Activated CD4-positive, CD25-positive, alpha-beta regulatory T cell treated with anti-CD3 and anti-CD28 coated beads, Interleukin-2, amount 50 U/mL, for 72 hours (primary cell): Measurements from ENCODE around the gene SAMD3.
A peak's percentile ranks its signal among the peaks of the same experiment; 100 is the strongest.
"Not testable (repeated sequence)": the region's sequence is repeated elsewhere in the genome, so short reads cannot be mapped to it uniquely, and the experiment has no call there.

Source experiments
- DNase-seq: peaks from one replicate; pipeline ENCODE4 v3.0.0; 2021

The SAMD3 gene, protein sequence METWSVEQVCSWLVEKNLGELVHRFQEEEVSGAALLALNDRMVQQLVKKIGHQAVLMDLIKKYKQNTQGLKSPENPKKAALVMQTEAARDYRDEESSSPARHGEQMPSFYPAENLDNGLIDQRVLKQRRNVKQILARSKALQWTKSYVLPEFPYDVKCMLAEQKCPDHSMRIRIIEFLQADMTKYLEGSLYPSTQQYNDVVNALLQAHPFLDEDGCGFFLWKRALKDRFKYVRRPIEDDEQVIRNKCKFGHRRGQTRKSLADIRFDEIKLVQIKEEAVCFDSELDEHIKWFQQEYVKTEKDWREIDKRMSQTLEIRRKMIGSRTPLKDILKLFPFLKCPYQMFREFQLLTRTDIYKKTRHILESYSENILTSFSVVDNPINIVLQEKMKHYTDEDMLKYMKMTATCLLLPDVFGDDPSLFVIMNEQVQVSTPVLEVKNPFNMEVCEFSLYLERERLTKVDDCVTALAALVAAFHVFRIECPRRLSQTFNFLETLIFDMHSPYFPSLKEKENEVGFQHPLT

DNA sequence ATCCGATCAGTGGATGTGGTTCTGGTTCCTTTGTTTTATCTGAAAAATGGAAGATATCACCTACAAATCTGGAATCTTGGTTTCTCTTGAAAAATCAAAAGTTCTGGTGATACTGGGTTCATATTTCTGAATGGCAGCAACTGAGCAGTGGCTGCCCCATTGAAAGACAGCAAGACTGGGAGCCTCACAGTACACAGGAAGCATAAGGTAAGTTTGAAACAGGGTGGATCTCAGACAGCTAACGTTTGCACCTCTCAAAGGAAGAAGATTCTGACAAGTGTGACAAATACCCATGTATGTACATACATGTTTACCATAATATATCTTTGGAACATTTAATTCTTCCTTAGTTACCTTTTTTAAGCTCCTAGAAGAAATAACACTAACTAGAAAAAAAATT, at the start of gene SAMD3:
Gene SAMD3, minus strand, starts transcription at position 177 of the 400 bp plus-strand sequence. CDS start 7,678 bp downstream, outside the sequence.
- no peak for DNase-seq

DNA sequence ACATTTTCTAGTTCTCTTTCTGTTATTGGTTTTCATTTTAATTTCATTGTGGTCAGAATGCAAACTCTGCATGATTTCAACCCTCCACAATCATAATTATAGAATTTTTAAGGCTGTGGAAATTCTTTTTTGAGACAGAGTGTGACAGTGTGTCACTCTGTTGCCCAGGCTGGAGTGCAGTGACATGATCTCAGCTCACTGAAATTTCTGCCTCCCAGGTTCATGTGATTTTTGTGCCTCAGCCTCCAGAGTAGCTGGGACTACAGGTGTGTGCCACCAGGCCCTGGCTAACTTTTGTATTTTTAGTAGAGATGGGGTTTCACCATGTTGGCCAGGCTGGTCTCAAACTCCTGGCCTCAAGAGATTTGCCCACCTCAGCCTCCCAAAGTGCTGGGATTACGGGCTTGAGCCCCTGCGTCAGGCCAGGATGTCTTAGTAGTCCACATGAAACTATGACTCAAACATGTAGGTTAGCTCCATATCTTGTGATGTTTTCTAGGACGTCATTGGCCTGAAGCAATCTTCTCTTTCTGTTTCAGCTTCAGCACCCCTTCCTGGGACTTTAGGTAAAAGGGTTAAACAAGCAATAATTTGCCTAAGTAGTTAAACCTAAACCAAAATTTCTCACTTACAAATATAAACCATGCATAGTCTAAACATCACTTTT, 47.4 kb upstream of the SAMD3 start:
- DNase-seq = no peak

- not testable (repeated sequence) for DNase-seq
These were observed 42.8 kb upstream of the SAMD3 start for GRCh38 chr6:130265553-130265952.

- DNase-seq = no peak
These were observed 39.3 kb upstream of the SAMD3 start for GRCh38 chr6:130262008-130262407.

DNA sequence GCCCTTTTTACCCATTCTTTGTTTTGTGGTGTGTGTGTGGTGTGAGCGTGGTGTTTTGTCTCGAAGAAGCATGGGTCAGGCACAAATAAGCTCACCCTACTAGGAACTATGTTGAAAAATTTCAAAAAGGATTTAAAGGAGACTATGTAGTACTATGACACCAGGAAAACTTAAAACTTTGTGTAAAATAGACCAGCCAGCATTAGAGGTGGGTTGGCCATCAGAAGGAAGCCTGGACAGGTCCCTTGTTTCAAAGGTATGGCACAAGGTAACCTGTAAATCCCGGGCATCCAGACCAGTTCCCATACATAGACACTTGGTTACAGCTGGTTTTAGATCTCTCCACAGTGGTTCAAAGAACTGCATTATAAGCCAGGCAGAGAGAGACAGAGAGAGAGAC, 38.8 kb upstream of the SAMD3 start:
- DNase-seq = not testable (repeated sequence)

DNA sequence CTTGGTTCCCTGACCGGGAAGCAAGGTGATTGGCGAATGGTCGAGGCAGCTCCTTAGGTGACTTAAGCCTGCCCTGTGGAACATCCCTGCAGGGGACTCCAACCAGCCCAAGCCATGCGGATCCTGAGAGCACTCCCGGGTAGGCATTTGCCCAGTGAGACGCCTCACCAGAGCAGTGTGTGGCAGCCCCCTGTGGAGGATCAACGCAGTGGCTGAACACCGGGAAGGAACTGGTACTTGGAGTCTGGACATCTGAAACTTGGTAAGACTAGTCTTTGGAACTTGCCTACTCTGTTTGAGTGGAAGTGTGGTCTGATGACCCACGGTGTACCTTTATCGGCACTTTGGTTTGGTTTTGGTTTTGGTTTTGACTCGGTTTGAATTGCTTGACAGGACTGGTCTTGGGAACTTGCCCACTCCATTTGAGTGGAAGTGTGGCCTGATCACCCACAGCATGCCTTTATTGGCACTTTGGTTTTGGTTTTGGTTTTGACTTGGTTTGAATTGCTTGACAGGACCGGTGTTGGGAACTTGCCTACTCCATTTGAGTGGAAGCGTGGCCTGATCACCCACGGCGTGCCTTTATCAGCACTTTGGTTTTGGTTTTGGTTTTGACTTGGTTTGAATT, 38.0 kb upstream of the SAMD3 start:
- not testable (repeated sequence) for DNase-seq

DNA sequence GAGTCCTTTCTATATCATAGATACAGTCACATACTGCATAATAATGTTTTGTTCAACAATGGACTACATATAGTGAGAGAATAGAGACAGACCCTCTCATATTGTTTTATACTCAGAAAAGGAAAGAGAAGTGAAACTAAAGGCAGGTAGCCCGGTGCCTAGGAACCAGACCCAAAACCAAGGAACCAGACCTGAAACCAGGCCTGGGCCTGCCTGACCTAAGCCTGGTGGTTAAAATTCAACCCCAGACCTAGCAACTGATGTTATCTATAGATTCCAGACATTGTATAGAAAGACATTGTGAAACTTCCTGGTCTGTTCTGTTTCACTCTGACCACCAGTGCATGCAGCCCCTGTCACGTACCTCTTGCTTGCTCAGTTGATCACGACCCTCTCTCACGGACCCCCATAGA, 37.3 kb upstream of the SAMD3 start:
- not testable (repeated sequence) for DNase-seq

GRCh38 chr6:130259557-130259956, 36.8 kb upstream of the SAMD3 start:
- DNase-seq = no peak

DNA sequence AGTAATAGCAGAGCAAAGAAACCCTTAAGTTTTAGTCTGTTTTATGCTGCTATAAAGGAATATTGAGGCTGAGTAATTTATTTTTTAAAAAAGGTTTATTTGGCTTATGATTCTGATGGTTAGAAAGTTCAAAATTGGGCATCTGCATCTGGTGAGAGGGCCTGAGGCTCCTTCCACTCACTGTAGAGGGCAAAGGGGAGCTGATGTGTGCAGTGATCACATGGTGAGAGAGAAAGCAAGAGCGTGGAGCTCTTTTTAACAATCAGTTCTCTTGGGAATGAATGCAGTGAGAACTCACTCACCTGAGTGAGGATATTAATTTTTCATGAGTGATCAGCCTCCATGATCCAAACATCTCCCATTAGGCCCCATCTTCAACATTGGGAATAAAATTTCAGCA, 36.4 kb upstream of the SAMD3 start:
- DNase-seq = no peak

DNA sequence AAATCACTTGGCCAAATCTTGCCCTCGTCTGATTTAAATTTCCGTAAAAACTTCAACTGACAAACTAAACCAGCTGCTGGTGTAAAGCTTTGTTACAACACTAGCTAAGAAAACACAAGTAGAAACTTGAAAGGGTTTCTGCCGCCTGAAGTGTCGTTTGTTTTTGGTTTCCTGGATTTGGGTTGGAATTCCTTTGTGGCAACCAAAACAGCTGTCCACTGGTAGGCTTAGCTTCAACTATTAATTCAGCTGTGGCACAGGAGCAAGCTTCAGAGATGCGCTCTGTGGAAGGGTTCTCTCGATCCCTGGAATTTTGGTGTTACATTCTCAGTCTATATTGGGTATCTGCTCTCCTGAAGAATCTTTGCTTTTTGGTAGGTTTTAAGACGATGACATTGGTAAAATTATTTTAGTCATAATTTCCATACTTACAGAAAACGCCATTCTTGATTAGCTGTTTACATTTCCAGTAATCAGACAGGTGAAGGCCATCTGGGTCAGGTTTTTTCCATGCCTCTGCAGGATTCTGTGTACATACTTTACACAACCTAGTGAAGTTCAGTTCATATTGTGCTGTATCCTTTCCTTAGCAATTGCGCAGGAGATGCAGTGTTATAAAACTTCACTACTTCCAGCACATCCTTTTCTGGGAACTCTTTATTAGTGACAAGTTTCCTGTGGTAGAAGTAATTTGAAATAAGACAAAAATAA, 29.9 kb upstream of the SAMD3 start:
- no peak for DNase-seq

- DNase-seq = no peak
These were observed 22.5 kb upstream of the SAMD3 start for GRCh38 chr6:130245267-130245666.

- DNase-seq = no peak
These were observed 22.0 kb upstream of the SAMD3 start for GRCh38 chr6:130244728-130245127.

GRCh38 chr6:130240232-130240631, 17.5 kb upstream of the SAMD3 start:
- no peak for DNase-seq

DNA sequence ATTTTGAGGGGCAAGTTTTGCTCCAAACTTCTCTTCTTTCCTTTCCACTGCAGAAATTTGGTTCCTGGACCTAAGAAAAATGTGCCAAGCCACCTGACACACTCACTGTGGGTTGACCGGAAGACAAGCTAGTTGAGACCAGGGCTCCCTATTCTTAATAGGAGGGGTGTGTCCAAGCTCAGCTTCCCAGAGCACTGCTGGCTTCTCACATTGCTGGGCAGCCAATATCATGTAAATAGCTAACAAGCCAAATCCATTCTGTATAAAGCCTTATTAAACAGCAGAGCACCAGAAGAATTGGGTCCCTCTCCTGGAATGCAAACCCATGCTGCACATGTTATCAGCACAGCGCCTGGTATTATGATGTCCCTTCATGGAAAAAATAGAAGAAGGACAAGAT, 17.0 kb upstream of the SAMD3 start:
- no peak for DNase-seq

DNA sequence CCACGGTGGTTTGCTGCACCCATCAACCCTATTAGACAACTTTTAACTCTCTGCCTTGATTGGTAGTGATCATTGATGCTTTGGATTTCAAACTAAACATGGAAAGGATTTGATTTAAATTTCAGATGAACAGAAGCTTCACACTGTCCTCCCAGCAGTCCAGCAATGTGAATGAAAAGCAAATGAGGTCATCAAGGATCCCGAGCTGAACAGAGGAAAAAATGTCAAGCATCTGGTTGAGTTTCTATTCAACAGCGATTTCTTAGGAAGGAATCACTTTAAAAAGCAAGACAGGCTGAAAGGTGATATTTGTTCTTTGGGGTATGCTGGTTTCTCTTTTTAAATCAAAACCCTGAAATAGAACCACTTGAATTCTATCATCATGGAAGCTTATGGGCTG, 10.6 kb upstream of the SAMD3 start:
- DNase-seq = no peak

DNA sequence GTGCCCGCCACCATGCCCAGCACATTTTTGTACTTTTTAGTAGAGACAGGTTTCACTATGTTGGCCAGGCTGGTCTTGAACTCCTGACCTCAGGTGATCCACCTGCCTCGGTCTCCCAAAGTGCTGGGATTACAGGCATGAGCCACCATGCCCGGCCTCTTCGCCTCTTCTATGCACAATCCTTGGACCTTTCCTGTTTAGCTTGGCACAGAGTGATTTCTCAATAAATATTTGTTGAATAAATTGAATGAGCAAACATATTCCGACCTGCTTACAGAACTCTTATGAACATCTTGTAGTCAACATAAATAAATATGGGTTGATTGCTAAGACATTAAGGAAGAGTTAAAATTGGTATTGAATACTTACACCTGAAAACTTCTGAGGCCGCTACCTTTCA, 7.8 kb upstream of the SAMD3 start:
- not testable (repeated sequence) for DNase-seq

DNA sequence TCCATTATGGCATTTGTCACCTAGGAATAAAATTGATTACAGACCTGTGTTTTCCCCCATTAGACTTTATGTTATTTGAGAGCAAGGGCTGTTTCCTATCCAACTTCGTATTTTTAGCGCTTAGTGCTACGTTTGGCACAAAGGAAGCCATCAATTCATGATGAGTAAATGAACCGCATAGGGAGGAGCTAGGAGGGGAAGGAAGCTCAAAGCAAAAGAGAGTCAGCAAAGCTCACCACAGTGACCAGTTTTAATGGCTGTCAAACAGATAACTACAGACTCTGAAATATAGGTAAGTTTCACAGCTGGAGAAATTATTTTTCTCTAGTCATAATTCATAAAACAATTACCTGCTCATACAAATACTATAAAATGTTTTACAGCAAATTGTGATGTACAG, 6.9 kb upstream of the SAMD3 start:
- no peak for DNase-seq

DNA sequence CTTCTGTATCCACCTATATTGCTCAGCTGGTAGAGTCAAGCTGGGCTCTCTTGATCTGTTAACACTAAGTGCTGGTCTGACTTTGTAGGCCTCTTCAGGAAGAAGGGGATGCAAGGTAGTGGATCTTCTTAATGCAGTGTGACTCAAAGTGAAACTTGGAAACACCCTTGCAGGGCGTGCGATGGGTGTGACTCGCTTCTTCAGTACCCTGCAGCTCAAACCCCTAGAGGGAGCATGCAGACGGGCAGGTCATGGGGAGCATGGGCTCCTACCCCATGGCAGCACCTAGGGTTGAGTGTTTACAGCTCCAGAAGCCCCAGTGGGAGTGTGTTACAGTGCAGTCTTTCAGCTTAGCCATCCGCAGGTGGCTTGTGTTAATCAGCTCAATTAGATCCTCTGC, 757 bp upstream of the SAMD3 start:
- peak; percentile 52 for DNase-seq

- no peak for DNase-seq
These were observed 4.6 kb downstream of the SAMD3 start for GRCh38 chr6:130218134-130218533.

DNA sequence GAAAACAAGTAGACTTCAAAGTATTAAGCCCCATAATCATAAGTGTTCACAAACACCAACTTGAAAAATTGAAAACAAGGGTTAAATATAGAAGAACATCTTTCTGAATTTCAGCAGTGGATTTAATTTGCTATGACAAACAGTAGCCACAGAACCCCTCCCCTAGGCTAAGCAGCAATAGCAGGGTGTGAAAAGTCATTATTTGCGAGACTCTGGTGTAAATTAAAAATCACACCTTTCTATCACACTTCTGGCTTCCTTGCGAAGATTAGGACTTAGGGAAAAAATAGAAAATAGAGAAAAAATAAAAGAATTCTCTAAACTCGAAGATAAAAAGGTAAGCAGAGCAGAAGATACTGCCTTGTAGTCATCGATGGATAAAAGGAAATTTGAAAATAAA, 6.1 kb downstream of the SAMD3 start:
- DNase-seq = no peak

GRCh38 chr6:130215526-130215925, 7.2 kb downstream of the SAMD3 start:
- DNase-seq = no peak

DNA sequence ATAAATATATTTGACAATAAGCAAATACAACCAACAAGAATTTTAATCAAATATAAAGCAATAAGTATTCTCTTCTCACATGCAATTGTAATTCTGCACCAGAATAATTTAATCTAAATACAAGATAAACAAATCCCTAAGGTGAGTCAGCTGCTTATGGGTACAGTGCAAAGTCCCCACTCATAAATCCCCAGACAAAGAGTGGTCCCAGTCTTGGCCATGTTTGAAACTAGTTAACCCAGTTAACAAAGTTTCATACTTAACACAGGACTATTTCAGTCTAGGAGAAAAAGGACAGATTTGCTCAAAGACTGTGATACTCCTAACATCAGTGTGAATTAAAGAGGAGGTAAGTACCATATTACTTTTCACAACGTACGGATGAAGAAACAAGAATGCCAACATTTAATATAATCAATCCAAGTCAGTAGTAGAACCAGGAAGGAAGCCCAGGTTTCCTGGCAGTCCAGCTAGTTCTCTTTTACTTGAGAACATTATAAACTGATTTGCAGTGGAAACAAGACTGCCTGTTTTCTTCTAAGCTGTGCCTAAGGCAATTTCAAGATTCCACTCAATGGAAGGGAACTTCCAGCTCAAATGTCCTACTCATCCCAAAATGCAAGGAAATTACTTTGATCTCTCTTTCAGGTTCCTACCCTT, 10.4 kb downstream of the SAMD3 start:
- no peak for DNase-seq

GRCh38 chr6:130211691-130212090, 11.1 kb downstream of the SAMD3 start:
- DNase-seq = no peak
